T-helper 22 cell (primary cell): ENCODE measurements around the gene TBC1D10B.
"Not testable (repeated sequence)": the region's sequence is repeated elsewhere in the genome, so short reads cannot be mapped to it uniquely, and the experiment has no call there.

ENCODE experiments used
- DNase-seq: peaks from one replicate; pipeline ENCODE4 v3.0.0-alpha.2; 2020; ENCODE audit warnings: low read depth

The TBC1D10B gene

DNA sequence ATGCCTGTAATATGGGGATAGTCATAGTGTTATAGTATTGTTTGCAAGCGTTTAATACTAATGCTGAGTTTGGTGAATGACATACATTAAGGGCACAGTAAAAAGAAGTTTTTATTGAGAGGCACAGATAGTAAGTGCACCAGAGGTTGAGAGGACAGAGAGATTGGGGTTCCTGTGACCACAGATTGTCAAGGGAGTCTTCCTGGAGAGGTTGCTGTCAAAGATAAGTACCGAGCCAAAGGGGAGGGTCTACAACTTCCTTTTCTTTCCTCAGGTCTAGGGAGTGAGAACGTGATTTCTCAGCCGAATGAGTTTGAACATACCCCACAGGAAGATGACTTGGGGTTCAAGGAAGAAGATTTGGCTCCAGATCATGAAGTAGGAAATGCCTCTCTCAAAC, 26.8 kb upstream of the TBC1D10B start:
- no peak for DNase-seq

DNA sequence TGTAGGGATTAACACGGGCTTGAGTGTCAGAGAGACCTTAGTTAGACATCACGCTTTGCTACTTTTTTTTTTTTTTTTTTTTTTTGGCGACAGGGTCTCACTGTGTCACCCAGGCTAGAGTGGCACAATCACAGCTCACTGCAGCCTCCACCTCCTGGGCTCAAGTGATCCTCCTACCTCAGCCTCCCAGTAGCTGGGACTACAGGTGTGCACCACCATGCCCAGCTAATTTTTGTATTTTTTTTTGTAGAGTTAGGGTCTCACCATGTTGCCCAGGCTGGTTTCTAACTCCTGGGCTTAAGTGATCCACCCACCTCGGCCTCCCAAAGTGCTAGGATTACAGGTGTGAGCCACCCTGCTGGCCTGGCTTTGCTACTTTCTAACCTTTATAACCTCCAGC, 26.3 kb upstream of the TBC1D10B start:
- not testable (repeated sequence) for DNase-seq

DNA sequence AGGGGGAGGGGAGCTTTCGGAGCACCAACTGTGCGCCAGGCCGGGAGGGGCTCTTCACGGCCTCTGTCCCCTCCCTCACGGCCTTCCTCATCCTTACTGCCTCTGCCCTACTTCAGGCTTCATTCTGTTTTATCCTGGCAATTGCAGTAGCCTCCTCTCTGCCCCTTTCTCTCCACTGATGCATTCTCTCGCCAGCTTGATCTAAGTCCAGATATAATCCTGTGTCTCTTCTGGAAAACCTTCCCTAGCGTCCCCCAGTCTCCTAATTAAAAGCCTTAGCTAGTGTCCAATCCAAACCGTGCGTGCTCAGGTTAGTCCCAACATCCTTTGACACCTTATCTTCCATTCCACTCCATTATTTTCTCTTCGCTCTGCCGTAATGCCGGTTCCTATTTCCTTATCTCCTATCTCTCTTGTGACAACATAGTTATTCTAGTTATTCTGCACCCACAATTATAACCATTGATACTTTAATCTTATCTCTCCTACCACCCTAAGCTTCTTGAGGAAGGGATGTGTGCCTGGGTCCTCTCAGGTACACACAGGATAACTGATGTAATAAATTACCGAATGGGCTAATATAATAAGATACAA, 25.8 kb upstream of the TBC1D10B start:
- DNase-seq, result no peak

DNA sequence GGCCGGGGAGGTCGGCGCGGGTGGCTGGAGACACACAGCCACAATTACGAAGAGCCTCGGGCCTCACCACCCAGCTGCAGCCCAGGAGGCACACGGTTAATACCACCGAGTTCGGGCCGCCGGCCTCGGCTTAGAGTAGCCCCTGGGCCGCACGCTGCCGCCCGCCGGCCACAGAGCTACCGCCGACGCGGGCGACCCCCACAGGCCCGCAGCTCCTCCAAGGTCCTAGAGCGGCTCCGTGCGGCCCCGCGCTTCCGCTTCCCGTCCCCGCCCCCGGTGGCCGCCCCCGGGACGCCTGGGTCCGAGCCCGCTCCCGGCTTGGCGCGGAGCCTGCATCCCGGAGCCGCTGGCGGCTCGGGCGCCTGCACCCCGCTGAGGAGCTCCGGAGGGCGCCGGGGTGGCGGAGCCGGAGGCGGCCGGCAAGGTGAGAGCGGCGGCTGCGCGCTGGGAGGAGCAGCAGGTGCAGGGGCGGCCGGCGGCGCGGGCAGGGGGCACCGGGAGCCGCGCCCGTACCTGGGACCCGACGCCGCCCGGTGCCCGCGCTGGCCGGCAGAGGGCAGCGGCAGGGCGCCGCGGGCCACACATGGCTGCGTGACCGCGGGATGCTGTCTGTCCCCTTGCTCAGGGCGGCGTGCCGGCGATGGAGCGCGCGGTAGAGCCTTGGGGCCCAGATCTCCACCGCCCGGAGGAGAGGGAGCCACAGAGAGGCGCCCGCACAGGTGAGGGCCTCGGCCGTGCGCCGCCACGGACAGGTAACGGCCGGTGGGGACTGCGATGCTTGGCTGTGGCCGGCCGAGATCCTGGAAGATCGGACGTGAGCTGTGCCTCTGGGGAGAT, 25.1 kb upstream of the TBC1D10B start, which contains the start of gene ZNF48:
Gene ZNF48, plus strand, starts transcription at position 266 of the 837 bp plus-strand sequence. Its CDS starts 375 bp downstream, at position 641.
- no peak for DNase-seq

- DNase-seq, result no peak
These were observed 24.4 kb upstream of the TBC1D10B start for GRCh38 chr16:30394592-30395154.

DNA sequence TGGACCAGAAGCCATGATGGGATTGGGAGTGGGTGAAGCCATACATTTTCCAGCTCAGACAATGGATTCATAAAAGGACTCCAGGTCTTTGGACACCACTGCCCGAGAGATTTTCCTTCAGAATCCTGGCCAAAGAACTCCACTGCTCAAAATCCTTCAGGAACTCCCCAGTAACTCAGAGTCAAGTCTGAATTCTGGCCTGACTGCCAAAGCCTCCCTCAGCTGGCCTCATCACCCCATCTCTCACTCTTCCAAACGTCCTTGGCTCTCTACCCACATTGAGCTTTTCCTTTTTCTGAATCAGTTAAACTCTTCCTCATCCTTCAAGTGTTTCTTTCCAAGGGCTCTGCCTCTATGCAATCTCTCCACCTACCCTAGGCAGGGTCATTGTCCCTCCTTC, 13.2 kb upstream of the TBC1D10B start:
- no peak for DNase-seq

- DNase-seq, result peak; percentile 67
These were observed 12.0 kb upstream of the TBC1D10B start, which contains the start of gene SEPTIN1 for GRCh38 chr16:30382111-30382881. SEPTIN1 (minus strand) TSS chr16:30382561; CDS start chr16:30382542, 19 bp downstream.

DNA sequence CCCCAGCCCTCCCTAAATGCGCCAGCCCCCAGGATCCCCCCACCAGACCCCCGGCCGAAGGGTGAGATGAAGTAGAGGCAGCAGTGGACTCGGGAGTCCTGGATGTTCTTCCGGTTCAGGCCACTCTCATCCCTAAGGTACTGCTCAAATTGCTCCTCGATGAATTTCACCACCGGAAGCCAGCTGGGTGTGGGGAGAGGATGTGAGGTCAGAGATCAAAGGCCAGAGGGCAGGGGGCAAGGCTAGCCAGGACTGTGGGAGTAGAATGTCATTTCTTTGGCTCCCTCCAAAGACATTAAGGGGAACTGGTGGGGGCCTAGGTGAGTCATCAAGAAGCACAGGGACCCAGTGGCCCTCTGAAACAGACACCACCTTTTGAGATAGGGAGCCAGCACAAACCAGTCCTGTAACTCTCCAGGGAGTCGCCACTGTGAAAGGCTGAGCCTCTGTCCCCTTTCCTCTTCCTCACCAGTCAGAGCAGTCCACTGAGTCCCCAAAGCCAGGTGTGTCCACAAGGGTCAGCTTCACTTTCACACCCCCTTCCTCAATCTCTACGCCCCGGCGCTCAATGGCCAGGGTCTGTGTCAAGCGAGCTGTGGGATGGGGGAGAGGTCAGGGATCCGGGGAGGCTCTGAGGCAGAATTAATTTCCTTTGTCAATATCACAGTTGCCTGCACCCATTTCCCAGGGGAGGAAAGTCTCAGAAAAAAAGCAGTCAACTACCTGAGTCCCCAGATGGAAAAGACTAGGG, 11.2 kb upstream of the TBC1D10B start:
- no peak for DNase-seq

GRCh38 chr16:30380803-30381208, 10.5 kb upstream of the TBC1D10B start:
- no peak for DNase-seq

DNA sequence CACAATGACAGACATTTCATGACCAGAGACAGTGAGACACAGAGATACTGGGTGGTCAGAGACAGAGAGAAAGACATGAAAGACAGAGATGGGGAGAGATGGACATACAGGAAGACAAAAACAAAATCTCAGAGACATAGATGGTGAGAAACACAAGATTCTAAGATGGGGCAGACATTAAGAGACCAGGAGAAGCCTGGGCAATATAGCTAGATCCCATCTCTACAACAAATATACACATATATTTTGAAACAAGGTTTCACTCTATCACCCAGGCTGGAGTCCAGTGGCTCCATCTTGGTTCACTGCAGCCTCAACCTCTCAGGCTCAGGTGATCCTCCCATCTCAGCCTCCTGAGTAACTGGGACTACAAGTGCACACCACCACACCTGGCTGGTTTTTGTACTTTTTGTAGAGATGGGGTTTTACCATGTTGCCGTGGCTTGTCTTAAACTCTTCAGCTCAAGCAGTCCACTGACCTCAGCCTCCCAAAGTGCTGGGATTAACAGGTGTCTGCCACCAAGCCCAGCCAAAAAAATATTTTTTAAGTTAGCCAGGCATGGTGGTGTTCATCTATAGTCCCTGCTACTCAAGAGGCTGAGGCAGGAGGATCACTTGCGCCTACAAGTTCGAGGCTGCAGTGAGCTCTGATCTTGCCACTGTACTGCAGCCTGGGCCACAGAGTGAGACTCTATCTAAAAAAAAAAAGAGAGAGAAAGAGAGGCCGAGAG, 9.9 kb upstream of the TBC1D10B start:
- DNase-seq, result no peak

- DNase-seq, result no peak
These were observed 9.0 kb upstream of the TBC1D10B start for GRCh38 chr16:30379158-30379783.

GRCh38 chr16:30378236-30379157, 8.2 kb upstream of the TBC1D10B start:
- DNase-seq, result peak; percentile 98

DNA sequence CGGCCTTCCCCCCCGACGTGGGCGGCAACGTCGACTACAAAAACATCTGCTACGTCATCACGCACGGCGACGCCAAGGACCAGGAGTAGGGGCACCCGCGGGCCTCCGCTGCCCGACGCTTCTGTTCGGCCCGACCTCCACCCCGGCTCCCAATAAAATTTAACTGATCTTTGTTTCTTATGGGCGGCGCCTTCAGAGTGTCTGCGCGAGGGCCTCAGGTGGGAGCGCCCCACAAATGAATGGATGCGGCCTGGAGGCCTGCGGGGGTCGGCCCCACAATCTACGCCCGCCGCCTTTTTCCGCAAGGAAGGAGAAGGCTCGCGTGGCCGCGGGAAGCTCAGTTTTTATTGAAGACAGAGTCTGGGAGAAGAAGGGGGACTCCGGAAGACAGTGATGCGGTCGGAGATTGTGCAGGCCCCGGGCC, 7.5 kb upstream of the TBC1D10B start:
- DNase-seq, result peak; percentile 82

GRCh38 chr16:30377050-30377811, 6.9 kb upstream of the TBC1D10B start:
- DNase-seq, result no peak

GRCh38 chr16:30376461-30376902, 6.2 kb upstream of the TBC1D10B start:
- no peak for DNase-seq

DNA sequence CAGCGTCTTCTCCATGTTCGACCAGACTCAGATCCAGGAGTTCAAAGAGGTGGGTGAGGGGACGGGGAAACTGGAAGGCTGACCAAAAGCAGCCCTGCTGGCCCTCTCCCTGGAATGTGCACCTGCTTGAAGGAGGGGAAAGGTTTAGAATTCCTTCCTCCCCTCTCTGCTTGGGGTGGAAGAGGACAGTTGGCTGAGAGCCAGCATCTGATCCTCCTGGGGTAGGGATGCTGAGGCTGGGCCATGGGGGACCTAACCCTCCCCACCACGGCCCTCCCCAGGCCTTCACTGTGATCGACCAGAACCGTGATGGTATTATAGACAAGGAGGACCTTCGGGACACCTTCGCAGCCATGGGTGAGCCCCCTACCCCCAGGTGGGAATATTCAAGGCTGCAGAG, 5.6 kb upstream of the TBC1D10B start:
- DNase-seq, result no peak

DNA sequence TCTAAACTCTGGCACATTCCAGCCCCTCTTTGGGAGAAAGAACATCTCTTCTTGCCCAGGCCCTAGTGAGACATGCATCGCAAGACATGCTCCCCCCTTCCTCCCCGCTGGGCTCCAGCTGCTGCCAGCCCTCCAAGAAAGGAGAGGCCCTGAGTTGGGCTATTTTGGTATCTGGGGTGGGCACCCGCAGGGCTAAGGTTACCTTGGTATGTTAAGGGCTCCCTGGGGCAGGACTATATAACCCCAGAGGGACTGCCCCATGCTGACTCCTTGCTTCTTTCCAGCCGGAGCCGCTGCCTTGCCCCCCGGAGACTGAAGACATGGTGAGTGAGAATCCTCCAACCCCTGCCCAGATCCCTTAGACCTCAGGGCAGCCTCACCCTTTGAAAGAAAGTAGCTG, 4.2 kb upstream of the TBC1D10B start, which contains the start of gene MYL11:
Gene MYL11, plus strand, starts transcription at position 265 of the 400 bp plus-strand sequence. Its CDS starts 56 bp downstream, at position 321.
- no peak for DNase-seq

DNA sequence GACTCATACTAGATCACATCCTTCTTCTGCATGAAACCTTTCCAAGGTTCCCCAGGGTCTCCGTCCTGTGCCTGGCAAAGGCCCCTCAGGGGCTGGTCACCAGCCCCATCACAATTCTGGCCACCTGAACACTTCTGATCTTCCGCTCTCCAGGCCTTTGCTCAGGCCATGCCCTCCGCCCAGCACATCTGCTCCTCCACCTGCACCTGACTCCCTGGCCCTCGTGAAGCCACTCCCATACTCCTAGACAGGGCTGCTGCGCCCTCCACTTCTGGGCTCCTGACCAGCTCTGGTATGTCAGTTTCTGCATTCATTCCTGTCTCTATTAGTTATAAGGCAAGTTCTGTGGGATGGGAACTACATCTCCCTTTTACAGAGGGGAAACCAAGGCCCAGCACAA, 2.4 kb upstream of the TBC1D10B start:
- no peak for DNase-seq
